ENCODE measurements around the gene IFT20.
"Not testable (repeated sequence)": the region's sequence is repeated elsewhere in the genome, so short reads cannot be mapped to it uniquely, and the experiment has no call there.

IFT20 gene

DNA sequence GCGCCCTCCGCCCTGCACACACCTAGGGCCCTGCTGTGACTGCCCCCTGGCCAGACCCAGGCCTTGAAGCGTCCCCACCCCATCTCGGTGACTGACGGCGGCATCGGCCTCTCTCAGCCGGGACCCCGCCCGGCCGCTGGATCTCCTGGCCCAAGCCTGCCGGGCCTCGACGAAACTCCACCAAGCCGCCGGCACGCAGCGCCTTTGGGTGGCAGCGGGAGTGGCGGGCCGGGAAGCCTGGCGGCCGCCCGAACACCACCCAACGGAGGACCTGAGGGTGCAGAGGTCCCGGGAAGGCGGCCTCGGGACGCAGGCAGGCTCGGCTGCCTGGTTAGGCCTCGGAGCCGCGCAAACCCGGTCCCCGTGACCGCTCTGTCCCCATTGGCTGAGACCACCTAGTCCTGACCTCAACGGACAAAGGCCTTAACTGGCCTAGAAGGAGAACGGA, 28.3 kb downstream of the IFT20 start:
- no peak for DNase-seq

DNA sequence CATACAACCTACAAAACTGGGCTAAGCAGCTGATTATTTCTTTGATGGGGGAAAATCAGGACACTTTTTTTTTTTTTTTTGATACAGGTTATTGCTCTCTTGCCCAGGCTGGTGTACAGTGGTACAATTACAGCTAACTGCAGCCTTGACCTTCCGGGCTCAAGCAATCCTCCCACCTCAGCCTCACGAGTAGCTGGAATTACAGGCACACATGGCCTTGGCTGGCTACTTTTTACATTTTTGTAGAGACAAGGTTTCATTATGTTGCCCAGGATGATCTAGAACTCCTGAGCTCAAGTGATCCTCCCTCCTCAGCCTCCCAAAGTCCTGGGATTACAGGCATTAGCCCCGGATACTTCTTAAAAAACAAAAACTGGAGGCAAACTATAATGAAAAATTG, 36.8 kb downstream of the IFT20 start:
- no peak for DNase-seq

DNA sequence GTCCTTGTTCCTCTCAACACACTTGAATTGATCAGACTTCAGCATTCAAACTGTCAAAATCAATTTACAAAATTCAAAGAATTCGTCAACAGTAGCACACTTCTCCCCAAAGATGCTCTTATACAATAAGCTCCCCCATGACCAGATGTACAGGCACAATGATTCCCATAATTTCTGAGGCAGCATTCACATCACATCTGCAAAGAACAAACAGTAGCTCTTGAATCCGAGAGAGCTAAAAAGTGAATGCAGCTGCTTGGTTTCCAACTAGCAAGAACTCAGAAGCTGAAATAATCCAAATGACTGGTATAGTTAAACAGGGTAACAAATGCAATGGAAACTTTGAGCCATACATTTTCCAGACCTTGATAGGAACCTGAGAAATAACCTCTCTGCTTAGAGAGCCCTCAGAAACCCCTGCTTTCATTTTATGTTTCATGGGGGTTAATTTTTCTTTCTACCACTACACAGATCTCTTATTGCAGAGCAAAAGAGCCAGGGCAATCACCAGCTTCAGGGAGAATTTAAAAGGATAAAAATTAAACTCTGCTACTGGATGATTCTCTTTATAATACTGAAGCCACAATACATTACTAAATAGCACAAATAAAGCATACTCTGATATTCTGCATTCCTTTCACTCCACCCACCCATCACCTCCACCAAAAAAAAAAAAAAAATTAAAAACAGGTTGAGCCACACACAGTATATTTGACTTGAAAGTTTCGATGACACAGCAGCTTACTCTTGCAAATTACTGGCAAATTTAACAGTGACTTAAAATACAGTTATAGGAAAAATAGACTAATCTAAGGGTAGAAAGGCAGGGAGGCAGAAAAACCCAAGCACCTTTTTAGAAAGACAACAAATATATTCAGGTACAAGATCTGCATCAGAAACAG, 39.3 kb downstream of the IFT20 start:
- DNase-seq = no peak

DNA sequence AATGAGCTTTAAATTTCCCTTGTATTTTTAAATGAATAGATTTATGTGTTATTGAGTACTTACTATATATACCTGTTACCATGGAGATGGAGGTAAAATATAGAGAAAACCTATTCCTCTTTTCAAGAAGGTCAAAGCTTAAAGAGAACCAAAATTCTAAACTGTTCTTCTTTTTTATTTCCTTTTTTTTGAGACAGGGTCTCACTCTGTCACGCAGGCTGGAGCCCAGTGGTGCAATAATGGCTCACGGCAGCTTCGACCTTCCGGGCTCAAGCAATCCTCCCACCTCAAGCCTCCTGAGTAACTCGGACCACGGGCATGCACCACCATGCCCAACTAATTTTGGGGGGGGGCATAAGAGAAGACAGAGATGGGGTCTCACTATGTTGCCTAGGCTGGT, 41.3 kb downstream of the IFT20 start:
- DNase-seq = no peak

DNA sequence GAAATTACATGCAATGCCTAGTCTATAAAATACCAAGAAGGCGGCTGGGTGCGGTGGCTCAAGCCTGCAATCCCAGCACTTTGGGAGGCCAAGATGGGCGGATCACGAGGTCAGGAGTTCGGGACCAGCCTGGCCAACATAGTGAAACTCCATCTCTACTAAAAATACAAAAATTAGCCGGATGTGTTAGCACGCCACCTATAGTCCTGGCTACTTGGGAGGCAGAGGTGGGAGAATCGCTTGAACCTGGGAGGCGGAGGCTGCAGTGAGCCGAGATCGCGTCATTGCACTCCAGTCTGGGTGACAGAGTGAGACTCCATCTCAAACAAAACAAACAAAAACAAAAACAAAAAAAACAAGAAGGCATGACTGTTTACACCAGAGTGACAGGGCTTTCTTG, 42.4 kb downstream of the IFT20 start:
- DNase-seq = not testable (repeated sequence)

DNA sequence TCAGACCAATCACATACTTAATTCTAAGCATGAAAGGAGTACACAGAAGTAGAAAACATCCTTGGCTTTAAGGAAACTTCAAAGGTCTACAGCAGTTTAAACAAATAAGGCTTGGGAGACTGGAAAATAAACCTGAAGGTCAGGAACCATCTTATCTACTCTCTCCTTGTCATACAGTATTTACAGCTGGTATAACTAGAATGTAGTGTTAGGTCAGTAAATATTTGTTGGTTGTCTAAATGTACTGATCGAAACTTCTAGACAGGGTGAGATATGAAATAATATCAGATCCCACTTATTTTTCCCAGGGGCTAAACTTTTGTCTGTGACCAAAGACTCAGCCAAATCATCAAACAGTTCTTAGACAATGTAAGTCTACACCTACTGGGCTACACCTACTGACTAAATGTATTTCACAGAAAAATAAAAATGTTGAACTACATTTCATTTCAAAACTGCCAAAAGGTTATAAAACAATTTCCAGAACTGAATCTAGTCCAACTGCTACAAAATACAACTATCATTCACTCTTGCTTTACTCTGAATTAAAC, 43.4 kb downstream of the IFT20 start:
- no peak for DNase-seq

DNA sequence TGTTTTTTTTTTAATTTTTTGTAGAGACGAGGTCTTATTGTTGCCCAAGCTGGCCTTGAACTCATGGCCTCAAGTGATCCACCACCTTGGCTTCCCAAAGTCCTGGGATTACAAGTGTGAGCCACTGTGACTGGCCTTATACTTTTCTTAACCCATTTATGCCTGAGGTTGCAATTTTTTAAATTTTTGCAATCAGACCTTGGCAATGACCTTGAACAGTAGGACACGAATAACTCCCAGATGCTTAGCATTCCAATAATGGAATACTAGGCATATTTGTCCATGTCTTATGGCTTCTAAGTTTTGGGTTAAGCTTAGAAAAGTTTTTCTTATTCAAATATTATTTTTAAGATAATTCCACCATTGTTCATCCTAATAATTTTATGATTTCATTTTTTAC, 44.6 kb downstream of the IFT20 start:
- DNase-seq = no peak

DNA sequence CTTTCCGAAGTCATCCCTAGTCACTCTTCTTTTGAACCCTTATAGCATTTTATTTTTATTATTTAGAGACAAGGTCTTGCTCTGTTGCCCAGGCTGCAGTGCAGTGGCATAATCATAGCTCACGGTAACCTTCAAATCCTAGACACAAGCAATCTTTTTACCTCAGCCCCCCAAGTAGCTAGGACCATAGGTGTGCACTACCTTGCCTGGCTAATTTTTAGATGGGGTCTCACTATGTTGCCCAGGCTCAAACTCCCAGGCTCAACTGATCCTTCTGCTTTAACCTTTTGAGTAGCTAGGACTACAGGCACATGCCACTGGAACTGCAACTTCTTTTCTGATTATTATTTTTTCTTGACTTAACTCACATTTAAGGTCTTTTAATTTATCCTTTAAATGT, 49.3 kb downstream of the IFT20 start:
- no peak for DNase-seq

DNA sequence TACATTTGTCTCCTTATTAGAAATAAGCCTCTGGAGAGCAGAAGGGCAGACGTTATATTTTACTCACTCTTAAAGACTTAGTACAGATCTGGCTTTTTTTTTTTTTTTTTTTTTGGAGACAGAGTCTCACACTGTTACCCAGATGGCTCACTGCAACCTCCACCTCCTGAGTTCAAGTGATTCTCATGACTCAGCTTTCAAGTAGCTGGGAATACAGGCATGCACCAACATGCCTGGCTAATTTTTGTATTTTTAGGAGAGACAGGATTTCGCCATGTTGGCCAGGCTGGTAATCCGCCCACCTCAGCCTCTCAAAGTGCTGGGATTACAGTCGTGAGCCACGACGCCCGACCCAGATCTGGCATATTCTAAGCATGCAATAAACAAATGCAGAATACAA, 52.7 kb downstream of the IFT20 start:
- no peak for DNase-seq

DNA sequence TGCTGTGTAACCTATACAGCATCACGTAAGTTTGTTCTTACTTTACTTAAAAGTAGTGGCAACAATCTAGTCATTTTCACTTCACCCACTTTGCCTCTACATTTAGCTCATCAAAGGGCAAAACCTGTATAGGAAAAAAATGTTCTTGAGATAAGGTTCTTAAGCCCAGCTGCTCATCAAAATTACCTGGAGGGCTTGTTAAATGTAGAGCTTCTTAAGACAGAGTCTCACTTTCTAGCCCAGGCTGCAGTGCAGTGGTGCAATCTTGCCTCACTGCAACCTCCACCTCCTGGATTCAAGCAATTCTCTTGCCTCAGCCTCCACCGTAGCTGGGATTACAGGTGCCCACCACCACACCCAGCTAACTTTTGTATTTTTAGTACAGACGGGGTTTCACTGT, 54.4 kb downstream of the IFT20 start:
- no peak for DNase-seq

DNA sequence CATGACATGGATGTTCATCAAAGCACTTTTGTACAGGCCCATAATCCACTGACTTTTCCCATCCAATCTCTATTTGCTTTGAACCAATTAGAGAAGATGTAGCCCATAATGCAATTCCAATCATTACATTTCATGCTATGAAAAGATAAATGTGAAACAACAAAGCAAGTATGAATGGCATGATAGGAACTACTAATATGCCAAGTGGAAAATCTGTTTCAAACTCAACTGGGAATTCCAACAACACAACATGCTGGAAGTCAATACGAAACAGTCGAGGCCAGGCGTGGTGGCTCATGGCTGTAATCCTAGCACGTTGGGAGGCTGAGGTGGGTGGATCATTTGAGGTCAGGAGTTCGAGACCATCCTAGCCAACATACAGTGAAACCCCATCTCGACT, 55.9 kb downstream of the IFT20 start:
- no peak for DNase-seq
